Activated CD8-positive, alpha-beta T cell treated with anti-CD3 and anti-CD28 coated beads for 36 hours (primary cell): Measurements from ENCODE around the gene LRRC43. TPM values are rescaled to one million over a fixed set of nuclear protein-coding genes. Genes with fewer than 3 reads are reported as not detected.
"Not testable (repeated sequence)": the region's sequence is repeated elsewhere in the genome, so short reads cannot be mapped to it uniquely, and the experiment has no call there.

Source experiments
- ATAC-seq: fragments of 200-7000 bp; cut with Tn5 transposase; one replicate; pipeline ENCODE4 v1.10.0; 2021; ENCODE audit warnings: mild to moderate bottlenecking, moderate library complexity
- CTCF ChIA-PET: fragments of 350-600 bp; sonication (Branson Sonifier 250); formaldehyde crosslinking; loops from one replicate; lab custom pipeline; 2021; ENCODE audit warnings: antibody characterized with exemption; lab: Charles Lee
- POLR2A ChIA-PET: fragments of 350-600 bp; sonication (Branson Sonifier 250); formaldehyde crosslinking; loops from one replicate; lab custom pipeline; 2021; ENCODE audit warnings: antibody characterized with exemption; lab: Charles Lee
- DNase-seq: peaks from one replicate; pipeline ENCODE4 v3.0.0-alpha.2; 2020
- H3K27ac Mint-ChIP-seq: one replicate; pipeline ENCODE4 v1.8.0; 2021; ENCODE audit warnings: mild to moderate bottlenecking, mixed read lengths
- H3K27me3 Mint-ChIP-seq: one replicate; pipeline ENCODE4 v1.8.0; 2021; ENCODE audit warnings: mixed read lengths
- H3K36me3 Mint-ChIP-seq: one replicate; pipeline ENCODE4 v1.8.0; 2021; ENCODE audit warnings: low read depth, mixed read lengths
- H3K4me1 Mint-ChIP-seq: one replicate; pipeline ENCODE4 v1.8.0; 2021; ENCODE audit warnings: low read depth, mixed read lengths
- H3K4me3 Mint-ChIP-seq: one replicate; pipeline ENCODE4 v1.8.0; 2021; ENCODE audit warnings: mild to moderate bottlenecking, moderate library complexity, mixed read lengths
- H3K9me3 Mint-ChIP-seq: one replicate; pipeline ENCODE4 v1.8.0; 2021; ENCODE audit warnings: mixed read lengths
- intact Hi-C: fragments of 100-400 bp; cut with micrococcal nuclease; formaldehyde crosslinking; loops from one replicate; pipeline ENCODE4 v1.10.0; 2022
- total RNA-seq, 2 experiments: library from RNA; stranded (reverse); gene quantifications; one replicate each; pipeline ENCODE4 v1.2.3, GENCODE V29; 2021
- TF ChIP-seq, protein P1 (sequence below): fragments of 200-600 bp; IDR thresholded peaks from one replicate; pipeline ENCODE4 v1.8.0; 2022; ENCODE audit warnings: antibody characterized with exemption, mild to moderate bottlenecking

The LRRC43 gene
- total RNA-seq, 2 experiments from 2014 or later, result not detected

DNA sequence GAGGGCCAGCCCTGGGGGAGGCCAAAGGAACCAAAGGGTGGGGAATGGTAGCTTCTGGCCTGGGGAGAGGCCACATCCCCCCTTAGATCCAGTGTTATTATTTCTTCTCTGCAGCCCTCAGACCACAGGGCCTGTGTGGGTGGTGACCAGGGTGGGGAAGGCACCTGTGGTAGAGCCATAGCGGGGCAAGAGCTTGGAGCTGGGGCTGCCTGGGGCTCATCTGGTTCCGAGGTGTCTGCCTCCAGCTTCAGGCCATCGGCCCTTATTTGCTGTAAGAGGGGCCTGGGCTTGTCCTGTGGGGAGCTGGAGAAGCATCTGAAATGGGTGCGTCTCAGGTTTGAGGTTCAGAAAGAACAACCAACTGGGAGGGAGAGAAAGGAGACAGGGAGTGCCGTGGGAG lies 18.5 kb downstream of the LRRC43 start:
- DNase-seq (no peak), ATAC-seq (no peak)
- no peaks in the 10 kb centered on the region for H3K9me3 Mint-ChIP-seq
- H3K4me3 Mint-ChIP-seq, result no peak overlapping the region
- peaks cover 24% of the 10 kb centered on the region for H3K27me3 Mint-ChIP-seq
- POLR2A ChIA-PET, result interaction anchor here (0.6 kb wide), 1 partner anchor 50 kb away, joined by 3 read pairs; no protein-coding TSS in a partner anchor
- TF ChIP-seq, protein P1, sequence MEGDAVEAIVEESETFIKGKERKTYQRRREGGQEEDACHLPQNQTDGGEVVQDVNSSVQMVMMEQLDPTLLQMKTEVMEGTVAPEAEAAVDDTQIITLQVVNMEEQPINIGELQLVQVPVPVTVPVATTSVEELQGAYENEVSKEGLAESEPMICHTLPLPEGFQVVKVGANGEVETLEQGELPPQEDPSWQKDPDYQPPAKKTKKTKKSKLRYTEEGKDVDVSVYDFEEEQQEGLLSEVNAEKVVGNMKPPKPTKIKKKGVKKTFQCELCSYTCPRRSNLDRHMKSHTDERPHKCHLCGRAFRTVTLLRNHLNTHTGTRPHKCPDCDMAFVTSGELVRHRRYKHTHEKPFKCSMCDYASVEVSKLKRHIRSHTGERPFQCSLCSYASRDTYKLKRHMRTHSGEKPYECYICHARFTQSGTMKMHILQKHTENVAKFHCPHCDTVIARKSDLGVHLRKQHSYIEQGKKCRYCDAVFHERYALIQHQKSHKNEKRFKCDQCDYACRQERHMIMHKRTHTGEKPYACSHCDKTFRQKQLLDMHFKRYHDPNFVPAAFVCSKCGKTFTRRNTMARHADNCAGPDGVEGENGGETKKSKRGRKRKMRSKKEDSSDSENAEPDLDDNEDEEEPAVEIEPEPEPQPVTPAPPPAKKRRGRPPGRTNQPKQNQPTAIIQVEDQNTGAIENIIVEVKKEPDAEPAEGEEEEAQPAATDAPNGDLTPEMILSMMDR, result no peak
- H3K4me1 Mint-ChIP-seq, result peaks cover 18% of the 10 kb centered on the region
- intact Hi-C loops, result no loop called here
- CTCF ChIA-PET, result interaction anchor here (1.2 kb wide), 1 partner anchor 147 kb away, joined by 5 read pairs; no protein-coding TSS in a partner anchor
- H3K36me3 Mint-ChIP-seq, result peaks cover under 1% of the 10 kb centered on the region
- H3K27ac Mint-ChIP-seq, result no peak overlapping the region

DNA sequence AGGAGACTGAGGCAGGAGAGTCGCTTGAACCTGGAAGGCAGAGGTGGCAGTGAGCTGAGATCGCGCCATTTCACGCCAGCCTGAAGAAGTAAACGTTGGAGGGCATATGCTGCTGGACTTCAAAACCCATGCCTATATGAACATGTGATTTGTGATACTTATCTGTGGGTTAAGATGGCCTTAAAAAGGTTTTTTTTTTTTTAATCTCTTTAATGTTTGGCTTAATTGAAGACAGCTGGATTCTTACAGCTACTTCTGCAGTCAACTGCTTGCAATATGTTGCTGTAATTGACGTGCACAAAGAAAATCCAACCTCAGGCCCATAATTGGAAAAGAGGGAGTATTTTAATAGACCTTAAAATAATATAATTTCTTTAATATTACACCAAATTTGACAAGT lies 19.1 kb downstream of the LRRC43 start:
- intact Hi-C loops, result no loop called here
- CTCF ChIA-PET, result interaction anchor here (1.2 kb wide), 1 partner anchor 147 kb away, joined by 5 read pairs; no protein-coding TSS in a partner anchor
- no peaks in the 10 kb centered on the region for H3K9me3 Mint-ChIP-seq
- TF ChIP-seq, protein P1, result no peak
- H3K27me3 Mint-ChIP-seq, result peaks cover 21% of the 10 kb centered on the region
- H3K4me3 Mint-ChIP-seq, result no peak overlapping the region
- DNase-seq, result no peak
- peaks cover 4% of the 10 kb centered on the region for H3K36me3 Mint-ChIP-seq
- ATAC-seq, result no peak
- POLR2A ChIA-PET, result interaction anchor here (0.6 kb wide), 1 partner anchor 50 kb away, joined by 3 read pairs; no protein-coding TSS in a partner anchor
- peaks cover 18% of the 10 kb centered on the region for H3K4me1 Mint-ChIP-seq
- H3K27ac Mint-ChIP-seq, result no peak overlapping the region

DNA sequence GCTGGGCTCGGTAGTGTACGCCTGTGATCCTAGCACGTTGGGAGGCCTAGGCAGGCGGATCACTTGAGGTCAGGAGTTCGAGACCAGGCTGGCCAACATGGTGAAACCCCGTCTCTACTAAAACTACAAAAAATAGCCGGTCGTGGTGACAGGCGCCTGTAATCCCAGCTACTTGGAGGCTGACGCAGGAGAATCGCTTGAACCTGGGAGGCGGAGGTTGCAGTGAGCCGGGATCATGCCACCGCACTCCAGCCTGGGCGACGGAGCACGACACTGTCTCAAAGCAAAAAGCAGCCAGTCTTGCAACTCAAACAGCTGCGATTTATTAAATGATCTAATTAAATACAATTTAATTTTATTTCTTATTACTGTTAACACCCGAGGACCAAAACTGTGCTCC lies 19.9 kb downstream of the LRRC43 start:
- ATAC-seq, H3K9me3 Mint-ChIP-seq, H3K36me3 Mint-ChIP-seq, H3K27ac Mint-ChIP-seq, DNase-seq, intact Hi-C loops: not testable (repeated sequence)
- CTCF ChIA-PET, result interaction anchor here (0.9 kb wide), 1 partner anchor 31 kb away, joined by 3 read pairs; no protein-coding TSS in a partner anchor
- H3K27me3 Mint-ChIP-seq, result peaks cover 21% of the 10 kb centered on the region
- POLR2A ChIA-PET, result interaction anchor here (1.3 kb wide), 1 partner anchor 98 kb away, joined by 3 read pairs; no protein-coding TSS in a partner anchor
- peak overlapping the region; percentile 75 for H3K4me3 Mint-ChIP-seq
- peaks cover 16% of the 10 kb centered on the region for H3K4me1 Mint-ChIP-seq

DNA sequence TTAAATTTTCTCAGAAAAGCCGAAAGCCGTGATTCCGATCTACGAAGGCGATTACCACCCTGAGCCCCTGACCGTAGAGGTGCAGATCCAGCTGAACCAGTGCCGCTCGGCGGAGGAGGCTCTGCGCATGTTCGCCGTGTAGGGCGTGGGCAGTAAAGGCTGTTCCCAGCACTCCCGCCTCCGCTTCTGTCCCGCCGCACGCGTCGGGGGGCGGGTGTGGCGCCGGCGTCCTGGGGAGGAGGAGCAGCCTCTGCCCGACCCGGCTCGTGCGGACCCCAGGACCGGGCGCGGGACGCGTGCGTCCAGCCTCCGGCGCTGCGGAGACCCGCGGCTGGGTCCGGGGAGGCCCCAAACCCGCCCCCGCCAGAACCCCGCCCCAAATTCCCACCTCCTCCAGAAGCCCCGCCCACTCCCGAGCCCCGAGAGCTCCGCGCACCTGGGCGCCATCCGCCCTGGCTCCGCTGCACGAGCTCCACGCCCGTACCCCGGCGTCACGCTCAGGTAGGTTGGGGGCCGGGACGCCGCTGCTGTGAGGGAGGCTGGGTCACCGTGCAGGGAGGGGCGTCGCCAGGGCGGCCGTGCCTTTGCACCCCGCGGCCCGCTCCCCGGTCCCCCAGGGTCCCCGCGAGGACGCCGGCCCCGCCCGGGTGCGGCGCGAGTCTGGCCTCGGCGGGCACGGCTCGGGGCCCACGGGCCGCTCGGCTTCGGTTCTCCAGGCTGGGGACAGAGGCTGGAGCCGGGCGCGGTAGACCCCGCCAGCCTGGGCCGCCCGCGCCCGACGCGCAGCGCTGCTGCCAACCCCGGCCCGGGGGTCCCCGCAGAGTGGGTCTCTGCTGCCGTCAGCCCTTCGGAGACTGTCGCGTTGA lies 20.6 kb downstream of the LRRC43 start, which contains the start of gene B3GNT4:
TSS of gene B3GNT4 (plus strand) at position 409 of the 866 bp plus-strand sequence. CDS start 910 bp downstream, outside the sequence.
- TF ChIP-seq, protein P1, result no peak
- H3K27ac Mint-ChIP-seq, result peak within 1 kb of the TSS; percentile 25

More for the DNA sequence above, 20.6 kb downstream of the LRRC43 start, which contains the start of gene B3GNT4:
- H3K36me3 Mint-ChIP-seq, result peaks cover 8% of the 10 kb centered on the region
- H3K9me3 Mint-ChIP-seq, result no peaks in the 10 kb centered on the region
- intact Hi-C loops, result no loop called here
- ATAC-seq, result peak; percentile 77
- ChIA-PET POLR2A (interaction anchor here (1.3 kb wide), 1 partner anchor 98 kb away, joined by 3 read pairs; no protein-coding TSS in a partner anchor), CTCF (interaction anchor here (0.9 to 2.4 kb wide), 2 partner anchors 12 to 32 kb away, joined by 3 to 11 read pairs; no protein-coding TSS in a partner anchor)
- peaks cover 14% of the 10 kb centered on the region for H3K4me1 Mint-ChIP-seq
- DNase-seq, result peak; percentile 75
- H3K4me3 Mint-ChIP-seq, result peak within 1 kb of the TSS; percentile 75
- peaks cover 18% of the 10 kb centered on the region for H3K27me3 Mint-ChIP-seq
